ENCODE results near the gene AGPAT4.

Gene AGPAT4

DNA sequence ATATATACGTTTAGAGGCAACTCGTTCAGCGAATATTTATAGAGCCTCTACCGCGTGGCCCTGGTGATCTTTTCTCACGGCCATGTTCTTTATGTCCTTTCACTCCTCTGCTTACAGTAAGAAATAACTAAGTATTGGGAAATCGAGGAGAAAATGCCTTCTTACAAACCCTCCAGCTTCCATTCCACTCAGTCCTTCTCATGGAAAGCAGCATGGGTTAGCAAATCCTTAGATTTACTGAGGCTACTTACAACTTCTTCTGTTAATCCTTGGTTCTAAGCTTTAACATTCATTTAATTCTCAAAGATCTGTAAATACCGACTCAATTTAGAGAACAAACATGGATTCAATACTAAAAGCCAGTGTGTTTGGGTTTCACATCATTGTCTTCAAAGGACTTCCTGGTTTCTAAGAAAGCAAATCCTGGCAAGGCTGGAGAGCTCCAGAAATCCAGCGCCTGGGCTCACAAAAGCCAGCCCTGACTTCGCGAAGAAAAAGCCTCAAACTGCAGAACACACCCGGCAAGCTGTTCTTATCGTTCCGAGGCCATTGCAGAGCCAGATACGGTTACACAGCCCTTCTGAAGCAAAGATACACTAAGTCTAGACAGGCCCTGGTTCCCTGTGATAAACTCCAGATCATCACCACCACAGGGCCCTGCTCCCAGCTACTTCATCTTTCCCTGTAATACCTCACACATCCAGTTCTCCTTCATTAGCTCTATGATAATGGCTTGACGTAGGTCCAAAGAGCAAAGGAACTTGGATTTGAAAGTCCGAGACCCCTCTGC lies 19.2 kb downstream of the AGPAT4 start:
- DNase-seq: no peak

DNA sequence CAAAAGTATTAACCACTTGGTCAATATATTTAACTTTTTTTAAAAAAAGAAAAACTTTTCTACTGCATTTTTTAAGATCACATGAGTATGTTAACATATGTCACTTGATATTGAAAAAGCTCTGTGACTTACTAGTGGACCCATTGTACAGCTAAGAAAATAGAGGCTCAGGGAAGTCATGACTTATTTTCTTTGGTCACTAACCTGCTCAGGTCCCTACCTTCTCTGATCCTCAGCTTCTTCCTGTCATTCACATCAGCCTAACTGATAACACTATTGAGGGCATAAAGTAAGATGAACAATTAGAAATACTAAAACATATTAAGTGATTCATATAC lies 19.8 kb downstream of the AGPAT4 start:
- no peak for DNase-seq

DNA sequence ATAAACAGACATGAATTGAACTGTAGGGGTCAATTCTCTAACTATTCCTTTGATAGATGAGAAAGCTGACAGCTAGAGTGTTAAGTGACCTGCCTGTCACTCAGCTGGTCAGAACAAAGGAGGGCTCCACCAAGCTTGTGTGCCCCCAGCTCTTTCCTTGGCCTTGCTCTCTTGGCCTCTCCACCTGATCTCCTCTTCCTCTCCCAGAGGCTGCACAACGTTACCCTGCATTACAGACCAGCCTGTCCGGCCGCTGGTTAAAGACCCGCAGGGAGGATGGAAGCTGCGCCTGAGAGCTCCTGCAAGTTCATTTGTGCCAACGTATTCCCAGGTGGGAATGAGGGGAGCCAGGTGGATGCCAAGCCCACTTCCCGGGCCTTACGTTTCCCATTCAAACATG lies 22.5 kb downstream of the AGPAT4 start:
- DNase-seq: no peak

DNA sequence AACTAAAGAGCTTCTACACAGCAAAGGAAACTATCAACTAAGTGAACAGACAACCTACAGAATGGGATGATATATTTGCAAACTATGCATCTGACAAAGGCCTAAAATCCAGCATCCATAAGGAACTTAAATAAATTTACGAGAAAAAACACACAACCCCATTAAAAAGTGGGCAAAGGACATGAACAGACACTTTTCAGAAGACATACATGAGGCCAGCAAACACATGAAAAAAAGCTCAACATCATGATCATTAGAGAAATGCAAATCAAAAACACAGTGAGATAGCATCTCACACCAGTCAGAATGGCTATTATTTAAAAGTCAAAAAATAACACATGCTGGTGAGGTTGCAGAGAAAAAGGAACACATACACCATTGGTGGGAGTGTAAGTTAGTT lies 24.5 kb downstream of the AGPAT4 start:
- no peak for DNase-seq

DNA sequence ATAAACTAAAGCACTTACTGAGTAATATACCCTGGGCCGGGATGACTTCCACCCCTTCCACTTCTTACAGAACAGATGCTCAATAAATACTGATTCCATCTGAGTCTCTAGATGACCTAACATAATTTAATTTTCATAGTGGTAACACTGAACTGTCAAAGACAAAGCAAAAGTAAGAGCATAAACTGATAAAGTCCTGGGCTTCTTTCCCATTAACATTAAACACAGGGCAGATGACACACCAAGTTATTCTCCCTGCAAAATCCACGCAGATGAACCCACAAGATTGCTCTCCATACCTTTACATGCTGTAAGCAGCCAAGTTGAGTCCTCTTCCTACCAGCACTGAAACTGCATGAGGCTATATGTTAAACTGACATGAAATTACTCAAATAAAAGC lies 27.1 kb downstream of the AGPAT4 start:
- DNase-seq: no peak

DNA sequence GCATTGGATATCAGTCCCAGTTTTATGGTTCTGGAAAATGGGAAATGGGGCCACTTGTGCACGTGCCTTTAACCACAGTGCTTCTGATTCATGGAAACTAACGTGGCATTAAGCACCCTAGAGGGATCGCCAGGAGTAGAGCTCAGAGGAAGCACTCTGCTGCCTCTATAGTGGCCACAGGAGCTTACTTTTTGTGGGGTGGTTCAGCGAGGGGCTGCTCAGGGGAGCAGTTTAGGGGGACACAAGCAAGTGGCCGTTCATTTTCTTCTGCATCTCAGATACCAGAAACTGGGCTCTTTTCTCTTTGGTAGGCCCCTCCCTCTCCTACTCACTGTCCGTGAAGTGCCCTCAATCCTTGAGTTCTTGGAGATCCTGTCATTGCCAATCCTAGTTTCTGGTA lies 28.5 kb downstream of the AGPAT4 start:
- DNase-seq: no peak

DNA sequence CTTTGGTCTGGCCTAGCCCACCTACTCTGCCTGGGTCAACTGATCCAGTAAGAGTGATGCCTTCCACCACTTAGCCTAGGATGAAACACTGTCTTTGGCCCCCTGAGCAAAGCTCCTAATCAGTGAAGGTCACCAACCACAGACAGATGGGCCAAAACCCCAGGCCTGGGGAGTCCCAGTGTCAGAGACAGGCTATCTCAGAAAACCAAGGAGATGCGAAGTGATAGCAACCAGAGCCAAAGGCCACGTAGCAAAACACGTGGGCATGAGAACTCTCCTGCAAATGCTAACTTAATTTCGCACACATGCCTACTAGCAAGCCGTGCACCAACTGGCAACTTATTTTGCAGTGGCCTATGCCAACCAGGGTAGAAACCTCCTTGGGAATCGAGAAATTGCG lies 29.1 kb downstream of the AGPAT4 start:
- DNase-seq: no peak

DNA sequence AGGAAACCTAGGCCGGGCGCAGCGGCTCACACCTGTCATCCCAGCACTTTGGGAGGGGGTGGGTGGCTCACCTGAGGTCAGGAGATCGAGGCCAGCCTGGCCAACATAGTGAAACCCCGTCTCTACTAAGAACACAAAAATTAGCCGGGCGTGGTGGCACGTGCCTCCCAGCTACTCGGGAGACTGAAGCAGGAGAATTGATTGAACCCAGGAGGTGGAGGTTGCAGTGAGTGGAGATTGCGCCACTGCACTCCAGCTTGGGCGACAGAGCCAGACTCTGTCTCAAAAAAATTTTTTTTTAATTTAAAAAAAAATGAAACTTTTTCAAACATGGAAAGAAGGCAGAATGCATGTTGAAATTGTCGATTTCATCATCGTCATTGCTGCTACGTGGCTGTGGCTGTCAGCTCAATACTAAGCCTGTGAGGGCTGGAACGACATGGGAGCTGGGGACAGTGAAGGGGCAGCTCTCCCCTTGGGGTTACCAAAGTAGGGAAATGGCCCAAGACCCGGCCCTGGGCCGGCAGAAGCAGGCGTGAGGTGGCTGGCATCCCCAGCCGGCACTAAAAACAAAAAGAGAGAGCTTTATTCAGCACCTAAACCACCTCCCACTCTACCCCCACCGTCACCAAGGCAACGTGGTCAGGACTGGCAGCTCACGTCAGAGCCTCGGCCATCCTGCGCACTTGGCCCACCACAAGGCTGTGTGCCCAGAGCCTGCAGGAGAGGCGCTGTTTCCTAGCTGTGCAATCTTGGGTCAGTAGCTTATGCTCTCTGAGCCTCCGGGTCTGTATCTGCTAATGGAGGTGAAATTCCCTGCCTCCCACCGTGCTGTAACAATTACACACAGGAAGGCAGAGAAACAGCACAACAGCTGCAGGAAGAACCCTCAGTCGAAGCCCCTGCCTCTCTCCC lies 30.8 kb downstream of the AGPAT4 start:
- DNase-seq: no peak

DNA sequence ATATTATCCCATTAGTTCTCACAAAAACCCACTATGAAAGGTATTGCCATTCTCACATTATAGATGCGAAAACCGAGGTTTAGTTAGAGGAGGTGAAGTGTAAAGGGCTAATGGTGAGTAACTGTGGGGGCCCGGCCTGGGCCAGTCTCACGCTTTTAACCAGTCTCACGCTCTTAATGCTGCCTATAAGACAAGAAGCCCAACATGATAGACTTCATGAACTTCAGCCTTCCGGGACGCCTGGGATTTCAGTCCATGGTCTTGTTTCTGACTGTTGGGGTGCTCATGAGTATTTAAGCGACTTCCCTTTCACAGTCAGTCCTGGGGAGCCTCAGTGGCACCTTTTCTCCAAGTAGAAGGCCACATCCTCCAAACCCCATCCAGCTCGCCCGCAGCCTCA lies 31.7 kb downstream of the AGPAT4 start:
- DNase-seq: no peak

DNA sequence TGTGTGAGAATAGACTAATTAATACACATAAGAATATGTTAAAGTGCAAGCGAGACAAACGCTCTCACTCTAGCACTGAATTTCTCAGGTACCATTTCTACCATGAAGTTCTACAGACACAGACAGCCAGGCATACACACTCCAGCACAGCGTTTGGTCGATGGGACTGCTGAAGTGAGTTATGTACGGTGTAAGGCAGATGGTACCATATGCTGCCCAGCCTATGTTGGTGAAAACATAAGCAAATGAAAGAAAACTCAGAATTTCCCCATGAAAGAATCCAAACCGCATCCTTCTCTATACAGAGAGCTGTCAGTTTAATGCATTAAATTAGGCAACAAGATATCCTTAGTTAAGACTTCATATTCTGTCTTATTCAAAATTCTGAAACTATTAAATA lies 34.9 kb downstream of the AGPAT4 start:
- no peak for DNase-seq

DNA sequence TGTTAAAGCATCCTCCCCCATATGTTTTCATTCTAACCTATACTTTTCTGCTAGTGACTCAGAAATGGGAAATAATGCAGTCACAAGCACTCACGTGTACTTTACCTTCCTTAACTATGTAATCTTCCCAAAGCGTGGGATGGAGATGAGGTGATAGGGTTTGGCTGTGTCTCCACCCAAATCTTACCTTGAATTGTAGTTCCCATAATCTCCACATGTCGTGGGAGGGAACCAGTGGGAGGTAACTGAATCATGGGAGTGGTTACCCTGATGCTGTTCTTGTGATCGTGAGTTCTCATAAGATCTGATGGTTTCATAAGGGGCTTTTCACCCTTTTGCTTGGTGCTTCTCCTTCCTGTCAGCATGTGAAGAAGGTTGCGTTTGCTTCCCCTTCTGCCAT lies 35.4 kb downstream of the AGPAT4 start:
- DNase-seq: no peak

DNA sequence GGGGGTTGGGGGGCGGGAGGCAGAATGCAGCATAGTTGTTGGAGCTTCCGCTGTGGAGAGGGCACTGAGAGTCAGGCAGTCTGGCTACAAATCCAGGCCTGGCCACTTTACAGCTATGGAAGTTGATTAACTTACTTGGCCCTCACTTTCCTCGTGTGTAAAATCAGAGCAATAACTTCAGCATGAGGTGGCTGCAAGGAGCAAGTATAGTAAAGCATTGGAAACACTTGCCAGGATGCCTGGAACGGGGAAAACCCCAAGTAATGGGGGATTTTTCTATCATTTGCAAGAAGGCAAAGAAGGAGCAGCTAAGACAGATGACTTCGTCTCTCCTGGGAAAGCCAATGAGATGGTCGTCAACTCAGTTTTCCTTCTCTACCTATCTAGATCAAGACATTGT lies 35.8 kb downstream of the AGPAT4 start:
- no peak for DNase-seq

DNA sequence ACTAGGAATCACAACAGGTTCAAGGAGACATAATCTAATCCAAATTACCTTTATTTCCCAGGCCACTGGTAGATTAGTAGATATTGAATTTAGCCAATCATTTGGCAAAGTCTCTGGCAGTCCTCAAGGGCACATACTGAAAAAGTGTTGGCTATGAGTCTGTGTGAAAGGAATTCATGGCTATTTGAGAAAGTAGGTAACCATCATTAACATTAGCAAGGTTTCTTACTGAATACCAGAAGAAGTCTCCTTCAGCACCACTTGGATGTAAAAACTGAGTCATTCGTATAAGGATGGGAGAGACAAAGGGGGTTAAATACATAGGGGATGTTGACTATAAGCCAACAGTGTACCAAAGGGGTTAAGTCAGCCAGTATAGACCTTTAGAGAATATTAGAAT lies 36.7 kb downstream of the AGPAT4 start:
- DNase-seq: no peak

DNA sequence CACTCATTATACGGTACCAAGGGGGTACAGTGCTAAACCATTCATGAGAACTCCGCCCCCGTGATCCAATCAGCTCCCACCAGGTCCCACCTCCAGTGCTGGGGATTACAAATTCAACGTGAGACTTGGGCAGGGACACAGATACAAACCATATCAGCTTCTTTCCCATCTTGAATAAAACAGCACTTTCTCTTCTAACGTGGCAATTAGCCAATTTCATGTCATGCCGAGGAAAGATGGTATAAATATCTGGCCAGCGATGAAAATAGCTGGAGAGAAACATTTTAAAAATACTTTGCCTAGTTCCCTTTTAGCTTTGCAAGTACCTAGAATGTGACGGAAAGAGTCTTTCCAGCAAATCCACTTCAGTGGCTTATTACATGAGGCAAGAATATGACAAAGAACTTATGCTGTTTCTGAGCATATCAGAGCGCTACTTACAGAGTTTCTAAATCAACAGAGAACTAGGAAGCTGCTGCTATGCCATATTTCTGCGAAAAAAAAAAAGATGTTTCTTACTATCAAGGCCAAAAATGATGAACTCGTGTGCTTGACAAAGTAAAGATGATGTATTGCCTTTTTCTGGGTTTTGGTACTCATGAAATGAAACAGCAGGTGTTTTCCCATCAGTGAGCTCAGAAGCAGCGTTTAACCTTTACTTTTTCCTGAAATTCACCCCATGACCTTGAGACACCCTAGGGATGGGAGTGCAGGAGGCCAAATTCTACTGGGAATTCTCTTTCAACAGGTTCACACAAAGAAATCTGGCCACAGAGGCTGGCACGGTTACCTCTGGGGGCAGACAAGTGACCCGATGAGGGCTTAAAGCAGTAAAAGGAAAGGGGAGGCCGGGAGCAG lies 37.9 kb downstream of the AGPAT4 start:
- DNase-seq: no peak

DNA sequence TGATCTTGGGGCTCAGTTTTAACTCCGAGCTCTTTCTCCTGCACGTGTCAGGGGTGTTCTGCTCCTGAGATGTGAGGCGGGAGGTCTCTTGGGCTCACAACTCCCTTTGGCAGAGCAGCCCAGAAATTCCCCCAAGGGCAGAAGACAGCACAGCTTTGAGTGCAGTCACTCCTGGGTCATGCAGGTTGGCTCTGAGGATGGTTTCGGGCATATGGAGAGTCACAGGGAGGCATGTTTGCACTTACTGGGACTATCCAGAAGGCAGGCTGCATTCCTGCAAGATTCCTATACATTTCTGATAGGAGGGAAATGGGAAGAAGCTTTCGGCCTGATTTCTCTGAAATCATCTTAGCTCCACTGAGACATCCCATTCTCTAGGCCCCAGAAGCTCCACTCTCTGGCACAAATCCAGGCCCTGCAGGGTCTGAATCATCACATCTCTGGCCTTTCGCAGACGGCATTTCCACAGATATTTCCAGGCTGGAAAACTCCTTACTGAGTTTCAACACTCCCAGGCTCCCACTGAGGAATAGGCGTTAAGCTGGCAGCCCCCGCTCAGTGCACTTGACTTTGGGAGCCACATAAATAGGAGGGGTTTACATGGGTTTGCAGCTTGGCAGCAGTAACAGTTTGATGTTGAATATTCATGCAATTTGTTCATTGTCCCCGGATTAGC lies 39.7 kb downstream of the AGPAT4 start:
- no peak for DNase-seq

DNA sequence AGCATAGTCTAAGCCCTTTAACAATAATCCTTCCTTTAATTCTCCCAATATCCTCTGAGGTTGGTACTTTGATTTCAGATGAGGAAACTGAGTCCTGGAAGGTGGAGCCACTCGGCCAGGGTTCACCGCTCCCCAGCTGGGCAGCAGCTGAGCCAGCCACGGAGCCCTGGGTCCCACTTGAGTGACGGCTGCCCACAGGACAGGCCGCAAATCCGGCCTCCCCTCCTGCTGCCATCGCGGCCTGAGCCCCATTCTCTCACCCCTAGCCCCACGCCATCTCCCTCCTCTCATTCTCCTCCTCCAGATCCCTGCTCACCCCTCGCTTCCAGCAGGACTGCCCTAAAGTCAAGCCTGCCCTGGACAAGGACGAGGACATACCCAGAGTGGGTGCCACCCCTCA lies 41.4 kb downstream of the AGPAT4 start:
- no peak for DNase-seq

DNA sequence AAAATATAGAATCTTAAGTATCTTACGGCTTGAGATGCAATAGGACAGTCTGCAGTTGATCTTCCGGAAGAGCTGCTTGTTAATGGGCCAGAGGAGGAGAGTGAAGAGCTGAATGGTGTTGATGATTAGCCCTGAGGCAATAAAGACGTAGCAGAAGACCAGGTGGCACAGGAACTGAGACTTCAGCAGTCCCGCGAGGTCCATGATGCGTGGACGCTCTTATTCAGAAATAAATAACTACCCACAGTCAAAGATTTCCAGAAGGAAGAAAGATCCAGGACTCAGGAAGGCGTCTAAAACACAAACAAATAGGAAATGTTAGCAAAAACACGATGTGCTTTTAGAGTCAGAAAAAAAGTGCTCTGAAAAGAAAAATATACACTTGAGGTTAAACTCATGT lies 41.9 kb downstream of the AGPAT4 start:
- DNase-seq: no peak

DNA sequence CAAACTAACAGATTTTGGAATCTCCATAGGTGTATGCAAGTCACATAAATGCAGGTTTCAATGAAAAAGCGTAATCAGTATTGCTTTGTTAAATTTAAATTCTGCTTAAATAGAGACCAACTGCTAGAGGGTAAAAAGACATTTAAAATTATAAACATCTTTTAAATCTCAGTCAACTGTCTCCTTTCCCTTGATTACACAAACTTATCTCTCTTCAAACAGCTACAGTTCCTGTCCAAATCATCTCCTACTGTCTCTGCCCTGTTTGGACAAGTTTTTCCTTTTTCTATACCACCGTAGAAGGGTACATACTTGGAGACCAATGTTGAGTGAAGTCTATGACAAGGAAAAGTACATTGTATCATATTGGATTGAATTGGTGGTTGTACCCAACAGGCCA lies 43.5 kb downstream of the AGPAT4 start:
- DNase-seq: no peak

DNA sequence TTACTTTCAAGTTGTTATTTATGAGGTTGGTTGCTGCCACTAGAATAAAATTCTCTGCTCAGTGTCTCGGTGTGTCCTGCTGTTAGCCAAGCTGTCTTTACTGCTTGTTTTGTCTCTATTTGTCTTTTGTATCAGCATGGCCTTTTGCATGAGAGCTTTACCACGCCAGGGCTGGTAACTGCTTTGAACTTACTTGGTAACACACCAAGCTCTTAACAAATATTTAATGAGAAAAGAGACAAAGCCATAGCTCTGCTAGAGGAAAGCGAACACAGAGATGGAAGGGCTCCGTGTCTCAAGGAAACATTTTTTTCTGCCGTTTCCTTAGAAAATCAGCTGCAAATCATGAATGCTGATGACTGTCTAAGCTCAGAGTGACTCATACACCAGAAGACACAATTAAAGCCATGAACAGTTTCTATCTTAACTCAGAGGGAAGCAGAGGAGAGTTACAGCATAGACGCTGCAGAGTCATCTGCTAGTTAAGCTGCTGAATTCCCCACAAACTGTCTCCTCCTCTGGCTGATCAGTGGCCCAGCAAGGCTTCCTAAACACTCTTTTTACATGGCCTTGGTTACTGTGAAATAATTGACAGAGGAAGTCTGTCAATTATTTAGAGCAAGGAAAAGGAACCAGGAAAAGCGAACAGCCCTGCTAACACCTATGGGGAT lies 44.8 kb downstream of the AGPAT4 start:
- no peak for DNase-seq

DNA sequence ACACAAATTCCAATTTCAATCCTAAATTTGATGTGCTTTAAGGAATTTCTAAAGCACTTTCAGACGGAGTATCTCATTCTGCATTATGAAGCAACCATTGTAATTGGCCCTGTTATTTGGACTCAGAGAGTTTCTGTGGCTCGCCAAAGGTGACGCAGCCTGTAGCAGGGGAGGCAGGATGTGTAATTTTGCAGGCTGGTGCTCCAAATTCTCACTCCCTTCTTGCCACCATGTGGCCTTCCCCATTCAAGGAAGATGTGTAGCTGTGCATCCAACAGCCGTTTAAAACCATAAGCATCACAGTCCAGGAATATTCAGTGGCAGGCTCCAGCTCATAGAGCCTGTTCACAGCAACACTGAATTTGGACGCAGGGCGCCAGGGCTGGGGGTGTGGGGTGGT lies 45.8 kb downstream of the AGPAT4 start:
- DNase-seq: no peak

DNA sequence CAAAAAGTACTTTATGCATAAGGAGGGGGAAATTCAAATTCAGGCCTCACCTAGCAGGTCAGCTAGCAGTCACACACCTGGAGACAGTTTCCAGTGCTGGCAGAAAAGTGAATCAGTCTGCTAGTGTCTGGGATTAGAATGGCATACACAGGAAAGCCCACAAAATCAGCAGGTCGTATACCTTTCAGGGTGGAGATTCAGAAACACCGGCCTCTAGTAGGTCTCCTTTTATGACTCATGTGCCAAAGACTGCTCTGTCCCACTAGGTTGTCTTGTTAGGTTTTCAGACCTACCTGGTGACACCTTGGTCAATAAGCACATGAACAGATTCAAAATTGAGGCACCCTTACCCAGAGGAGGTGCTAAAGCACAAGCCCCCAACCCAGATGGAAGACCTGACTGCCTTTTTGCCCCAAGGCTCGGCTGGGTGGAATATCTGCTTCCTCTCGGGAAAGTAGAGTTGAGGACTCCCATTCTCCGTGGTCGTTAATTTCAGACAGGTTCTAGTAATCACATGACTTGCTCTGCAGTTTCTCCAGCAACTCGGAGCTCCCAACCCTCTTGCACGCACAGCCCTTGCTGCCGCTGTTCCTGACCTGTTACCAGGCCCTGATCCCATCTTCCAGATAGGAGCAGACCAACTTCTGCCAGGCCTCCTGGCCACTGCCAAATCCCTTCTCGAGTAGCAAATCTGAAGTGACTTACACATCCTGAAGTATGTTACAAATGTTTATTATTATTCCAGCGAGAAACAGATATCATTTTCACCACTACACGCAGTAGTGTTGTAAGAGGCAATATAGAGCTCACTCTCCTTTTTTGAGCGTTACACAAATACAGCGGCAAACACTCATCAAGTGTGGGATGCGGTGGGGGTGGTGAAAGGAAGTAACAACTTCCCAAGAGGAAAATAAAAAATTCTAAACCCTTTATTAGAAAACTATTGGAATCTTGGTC lies 46.6 kb downstream of the AGPAT4 start:
- no peak for DNase-seq

Data from NCI-H748 treated with DMSO at 0.1 percent for 48 hours (cell line).